Natural killer cell (primary cell): ENCODE measurements around the gene THOC1. TPM values are rescaled to one million over a fixed set of nuclear protein-coding genes. Genes with fewer than 3 reads are reported as not detected.

Source experiments
- ATAC-seq, 3 donors: fragments of 150-1000 bp in 2 of 3; fragments of 200-7000 bp in 1 of 3; cut with Tn5 transposase; 1 replicate in 1 of 3; 2 replicates in 2 of 3; pipeline ENCODE4 v1.10.0; 2021; ENCODE audit warnings: mild to moderate bottlenecking in 2 of 3, moderate library complexity in 2 of 3
- DNase-seq, 2 donors: peaks; one replicate each; pipeline versions ENCODE4 v3.0.0 to v3.0.0-alpha.2; 2013 to 2021; ENCODE audit warnings: mixed read lengths in 1 of 2
- H3K27ac ChIP-seq: one replicate; pipeline ENCODE4 v1.5.1; 2013; ENCODE audit warnings: mild to moderate bottlenecking, low read length
- H3K27me3 ChIP-seq: one replicate; pipeline ENCODE4 v1.6.1; 2013; ENCODE audit warnings: low read length; ENCODE audit not compliant: control insufficient read depth, insufficient read depth
- H3K36me3 ChIP-seq: one replicate; pipeline ENCODE4 v1.6.1; 2013; ENCODE audit warnings: low read length; ENCODE audit not compliant: control insufficient read depth, insufficient read depth
- H3K4me1 ChIP-seq: one replicate; pipeline ENCODE4 v1.6.1; 2013; ENCODE audit warnings: low read length; ENCODE audit not compliant: control insufficient read depth, insufficient read depth
- H3K4me3 ChIP-seq: one replicate; pipeline ENCODE4 v1.5.1; 2013; ENCODE audit warnings: low read length
- H3K9me3 ChIP-seq: one replicate; pipeline ENCODE4 v1.6.1; 2013; ENCODE audit warnings: low read length; ENCODE audit not compliant: control insufficient read depth, insufficient read depth
- H3K27ac Mint-ChIP-seq, 2 donors: one replicate each; pipeline ENCODE4 v1.8.0; 2022; ENCODE audit warnings: mild to moderate bottlenecking in 2 of 2, mixed read lengths in 2 of 2, moderate library complexity in 1 of 2
- H3K27me3 Mint-ChIP-seq, 2 donors: one replicate each; pipeline ENCODE4 v1.8.0; 2022; ENCODE audit warnings: low read depth in 2 of 2, mixed read lengths in 2 of 2
- H3K36me3 Mint-ChIP-seq: one replicate; pipeline ENCODE4 v1.8.0; 2022; ENCODE audit warnings: mixed read lengths
- H3K4me1 Mint-ChIP-seq, 2 donors: one replicate each; pipeline ENCODE4 v1.8.0; 2022; ENCODE audit warnings: mixed read lengths in 2 of 2
- H3K4me3 Mint-ChIP-seq: one replicate; pipeline ENCODE4 v1.8.0; 2022; ENCODE audit warnings: mild to moderate bottlenecking, moderate library complexity, mixed read lengths
- H3K9me3 Mint-ChIP-seq, 2 donors: one replicate each; pipeline ENCODE4 v1.8.0; 2022; ENCODE audit warnings: mixed read lengths in 2 of 2
- CTCF ChIP-seq: fragments of 200-600 bp; IDR thresholded peaks from one replicate; pipeline ENCODE4 v1.8.0; 2022; ENCODE audit warnings: antibody characterized with exemption
- WGBS: methylation state at CpG from one replicate; pipeline ENCODE4 v1.1.7; 2013; ENCODE audit warnings: missing lambda C conversion rate; ENCODE audit not compliant: insufficient coverage; 5-methylcytosine and 5-hydroxymethylcytosine counted together
- intact Hi-C: fragments of 100-400 bp; cut with micrococcal nuclease; formaldehyde crosslinking; loops from one replicate; pipeline ENCODE4 v1.14.2; 2022
- total RNA-seq, 4 donors: library from RNA; stranded (reverse); fragments of 120-200 nt in 1 of 4; gene quantifications; one replicate each; pipeline versions ENCODE4 v1.2.3 to v1.2.4, GENCODE V29; 2013 to 2022

Gene THOC1
- total RNA-seq, 3 donors from 2014 or later (not counting 1 experiment from before 2014, with no cell fraction given) = 96.4 to 105 (median 96.7) TPM

DNA sequence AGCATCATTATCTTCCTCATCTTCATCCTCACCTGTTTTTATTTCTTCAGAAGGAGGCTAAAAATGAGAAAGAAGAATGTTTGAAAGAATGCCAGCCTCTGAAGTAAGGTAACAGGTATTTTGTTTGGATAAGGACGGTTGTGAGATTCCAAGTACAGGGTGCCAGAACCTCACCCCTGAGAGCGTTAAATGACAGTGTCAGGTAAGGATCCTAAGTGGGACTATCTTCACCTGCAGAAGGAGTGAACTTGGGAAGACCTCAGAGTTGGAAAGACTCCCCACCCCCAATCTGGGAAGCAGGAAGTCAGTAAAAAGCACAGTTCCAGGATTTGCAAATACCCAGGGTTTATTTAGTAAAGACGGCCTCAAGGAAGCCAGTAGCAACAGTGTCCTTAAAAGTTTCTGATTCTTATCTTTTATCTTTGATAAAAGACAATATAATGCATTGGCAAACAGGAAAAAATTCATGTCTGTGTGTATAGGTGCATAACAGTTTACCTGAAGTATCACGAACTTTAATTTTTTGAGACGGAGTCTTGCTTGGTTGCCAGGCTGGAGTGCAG, 52.3 kb downstream of the THOC1 start:
- no peak overlapping the region for H3K27ac Mint-ChIP-seq
- Histone ChIP-seq H3K27ac (no peak overlapping the region), H3K4me3 (no peak overlapping the region), H3K9me3 (no peaks in the 10 kb centered on the region), H3K4me1 (no peaks in the 10 kb centered on the region), H3K27me3 (no peaks in the 10 kb centered on the region), H3K36me3 (peaks cover 79% of the 10 kb centered on the region)
- DNase-seq (no peak), ATAC-seq (no peak)
- no peak for TF ChIP-seq CTCF
- WGBS = 98% methylated on average over 5 of the region's 5 CpGs
- no peak overlapping the region for H3K4me3 Mint-ChIP-seq
- intact Hi-C loops = no loop called here
- H3K4me1 Mint-ChIP-seq = peaks cover 6 to 7% of the 10 kb centered on the region in 2 donors
- no peaks in the 10 kb centered on the region for H3K27me3 Mint-ChIP-seq
- H3K9me3 Mint-ChIP-seq = no peaks in the 10 kb centered on the region
- peaks cover 28% of the 10 kb centered on the region for H3K36me3 Mint-ChIP-seq

GRCh38 chr18:213966-214365, 53.9 kb downstream of the THOC1 start:
- Mint-ChIP-seq H3K4me3 (no peak overlapping the region), H3K27ac (peak overlapping the region in 1 of 2 donors; percentile 14), H3K9me3 (no peaks in the 10 kb centered on the region), H3K36me3 (peaks cover 43% of the 10 kb centered on the region), H3K27me3 (no peaks in the 10 kb centered on the region), H3K4me1 (peaks cover 6 to 19% of the 10 kb centered on the region in 2 donors)
- Histone ChIP-seq H3K27ac (no peak overlapping the region), H3K9me3 (no peaks in the 10 kb centered on the region), H3K27me3 (no peaks in the 10 kb centered on the region), H3K36me3 (peaks cover 89% of the 10 kb centered on the region), H3K4me1 (no peaks in the 10 kb centered on the region), H3K4me3 (no peak overlapping the region)
- intact Hi-C loops = no loop called here
- no peak for ATAC-seq
- no peak for DNase-seq
- no peak for TF ChIP-seq CTCF
- 80% methylated on average over 2 of the region's 3 CpGs for WGBS

DNA sequence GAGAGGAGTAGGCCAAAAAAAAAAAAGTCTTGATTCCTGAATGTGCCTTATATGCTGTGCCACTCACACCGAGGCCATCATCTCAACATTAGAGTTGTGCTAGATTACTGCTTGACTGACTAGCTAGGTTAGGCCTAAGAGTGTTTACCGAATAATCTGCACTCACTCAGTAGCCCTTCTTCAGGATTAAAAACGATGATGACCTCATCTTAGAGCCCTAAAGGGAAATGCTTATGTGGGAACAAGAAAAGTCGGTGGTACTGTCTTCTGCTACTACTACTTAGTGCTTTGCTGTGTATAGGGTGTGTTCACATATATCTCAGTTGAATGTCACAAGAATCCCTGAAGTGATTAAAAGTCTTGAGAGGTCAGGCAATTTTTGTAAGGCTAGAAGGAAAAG, 54.3 kb downstream of the THOC1 start:
- Histone ChIP-seq H3K4me3 (no peak overlapping the region), H3K27me3 (no peaks in the 10 kb centered on the region), H3K4me1 (no peaks in the 10 kb centered on the region), H3K36me3 (peaks cover 85% of the 10 kb centered on the region), H3K27ac (no peak overlapping the region), H3K9me3 (no peaks in the 10 kb centered on the region)
- Mint-ChIP-seq H3K36me3 (peaks cover 41% of the 10 kb centered on the region), H3K27me3 (no peaks in the 10 kb centered on the region), H3K27ac (peak overlapping the region in 1 of 2 donors; percentile 14), H3K9me3 (no peaks in the 10 kb centered on the region), H3K4me3 (no peak overlapping the region), H3K4me1 (peaks cover 6 to 20% of the 10 kb centered on the region in 2 donors)
- TF ChIP-seq CTCF = no peak
- intact Hi-C loops = no loop called here
- ATAC-seq (no peak), DNase-seq (no peak)
- 86% methylated on average over 4 of the region's 4 CpGs for WGBS

- no CpG with 5 or more reads among the region's 1 CpG for WGBS
- Histone ChIP-seq H3K27ac (no peak overlapping the region), H3K27me3 (no peaks in the 10 kb centered on the region), H3K9me3 (no peaks in the 10 kb centered on the region), H3K4me1 (no peaks in the 10 kb centered on the region), H3K36me3 (peaks cover 79% of the 10 kb centered on the region), H3K4me3 (no peak overlapping the region)
- Mint-ChIP-seq H3K36me3 (peaks cover 36% of the 10 kb centered on the region), H3K27ac (peak overlapping the region in 1 of 2 donors; percentile 69), H3K4me1 (peaks cover 6 to 20% of the 10 kb centered on the region in 2 donors), H3K27me3 (no peaks in the 10 kb centered on the region), H3K9me3 (no peaks in the 10 kb centered on the region), H3K4me3 (no peak overlapping the region)
- no peak for TF ChIP-seq CTCF
- no peak for ATAC-seq
- DNase-seq = peak in 1 of 2 donors; percentile 6
- intact Hi-C loops = no loop called here
Measured at GRCh38 chr18:212780-213179, 55.1 kb downstream of the THOC1 start.
